Lung (tissue), 12 donors: ENCODE measurements around the gene UBXN1. TPM values are rescaled to one million over a fixed set of nuclear protein-coding genes. Genes with fewer than 3 reads are reported as not detected.
"Not testable (repeated sequence)": the region's sequence is repeated elsewhere in the genome, so short reads cannot be mapped to it uniquely, and the experiment has no call there.

Experiments used
- ATAC-seq: fragments of 200-7000 bp; cut with Tn5 transposase; one replicate; pipeline ENCODE4 v1.9.1; 2020; ENCODE audit warnings: moderate number of reproducible peaks; ENCODE audit not compliant: insufficient read depth, low FRiP score
- DNase-seq, 3 donors: peaks; one replicate each; pipeline ENCODE4 v3.0.0-alpha.2; 2013 to 2017
- H3K27ac ChIP-seq, 2 donors: one replicate each; pipeline ENCODE4 v1.5.1; 2013; ENCODE audit warnings: mild to moderate bottlenecking in 2 of 2, moderate library complexity in 2 of 2, control low read depth in 1 of 2, inconsistent platforms in 1 of 2, low read depth in 1 of 2, low read length in 1 of 2
- H3K27me3 ChIP-seq, 3 donors: one replicate each; pipeline ENCODE4 v1.5.1; 2013; ENCODE audit warnings: low read length in 2 of 3; ENCODE audit not compliant: control insufficient read depth in 3 of 3, insufficient read depth in 3 of 3
- H3K36me3 ChIP-seq, 4 donors: one replicate each; pipeline ENCODE4 v1.5.1; 2013; ENCODE audit warnings: low read length in 4 of 4, mild to moderate bottlenecking in 1 of 4, moderate library complexity in 1 of 4; ENCODE audit not compliant: control insufficient read depth in 4 of 4, insufficient read depth in 4 of 4
- H3K4me1 ChIP-seq, 5 donors: one replicate each; pipeline ENCODE4 v1.5.1; 2013; ENCODE audit warnings: low read length in 5 of 5, mild to moderate bottlenecking in 2 of 5, moderate library complexity in 1 of 5; ENCODE audit not compliant: control insufficient read depth in 5 of 5, insufficient read depth in 5 of 5
- H3K4me3 ChIP-seq: one replicate; pipeline ENCODE4 v1.5.1; 2013; ENCODE audit warnings: mild to moderate bottlenecking, control low read depth, moderate library complexity
- H3K9ac ChIP-seq, 2 donors: one replicate each; pipeline ENCODE4 v1.5.1; 2013; ENCODE audit warnings: low read length in 2 of 2, control low read depth in 1 of 2; ENCODE audit not compliant: insufficient read depth in 1 of 2
- H3K9me3 ChIP-seq, 4 donors: one replicate each; pipeline ENCODE4 v1.5.1; 2013; ENCODE audit warnings: low read length in 3 of 4, mild to moderate bottlenecking in 1 of 4, moderate library complexity in 1 of 4; ENCODE audit not compliant: control insufficient read depth in 4 of 4, insufficient read depth in 3 of 4
- CTCF ChIP-seq: IDR thresholded peaks from 2 replicates; pipeline ENCODE4 v1.5.1; 2012; ENCODE audit warnings: mild to moderate bottlenecking; ENCODE audit errors: control extremely low read depth, extremely low read depth
- WGBS, 2 donors: extraction: QIAGEN DNeasy Blood & Tissue Kit; methylation state at CpG; one replicate each; pipeline ENCODE4 v1.1.7; 2013; 5-methylcytosine and 5-hydroxymethylcytosine counted together
- polyA plus RNA-seq, 2 donors: library from polyadenylated mRNA; stranded (reverse); fragments of 200-250 nt; gene quantifications; one replicate each; pipeline ENCODE4 v1.2.1, GENCODE V29; 2013
- total RNA-seq, 2 donors: library from RNA; depleted of rRNA in 1 of 2; stranded (reverse); fragments of >200 nt in 1 of 2; gene quantifications; one replicate each; pipeline ENCODE4 v1.2.1, GENCODE V29; 2014 to 2021
- donor health status: control.
- donor health status: control.
- donor health status: Bipolar disorder and iron deficiency.
- donor health status: healthy.
- donor health status: DM: yes; HTN: yes; CAD: no.

UBXN1 gene
- total and polyA plus RNA-seq, 4 donors, result 54.8 to 168 (median 114) TPM

- Histone ChIP-seq H3K27me3 (no peaks in the 10 kb centered on the region), H3K36me3 (peaks cover 0 to 12% (median 5%) of the 10 kb centered on the region in 4 donors), H3K9me3 (no peaks in the 10 kb centered on the region), H3K4me3 (peak overlapping the region; percentile 83), H3K4me1 (peaks cover 0 to 47% (median 14%) of the 10 kb centered on the region in 5 donors), H3K27ac (peak overlapping the region; percentile 76 to 93), H3K9ac (peak overlapping the region; percentile 58 to 59)
- WGBS, 2 donors, result 52 to 58% methylated on average over 7 of the region's 7 CpGs
- ATAC-seq (no peak), DNase-seq (peak in 2 of 3 donors; percentile 11 to 16)
- no peak for TF ChIP-seq CTCF
Observed at GRCh38 chr11:62705413-62705812, 26.5 kb upstream of the UBXN1 start.

GRCh38 chr11:62703921-62704320 is 25.0 kb upstream of the UBXN1 start:
- not testable (repeated sequence) for H3K9ac ChIP-seq, ATAC-seq, H3K4me3 ChIP-seq, H3K27me3 ChIP-seq, DNase-seq, H3K27ac ChIP-seq, H3K9me3 ChIP-seq
- peaks cover 0 to 11% (median 4%) of the 10 kb centered on the region in 4 donors for H3K36me3 ChIP-seq
- 72 to 83% methylated on average over 4 of the region's 4 CpGs for WGBS, 2 donors
- H3K4me1 ChIP-seq, result peaks cover 0 to 37% (median 11%) of the 10 kb centered on the region in 5 donors

GRCh38 chr11:62702246-62702645 is 23.4 kb upstream of the UBXN1 start:
- Histone ChIP-seq H3K9me3 (no peaks in the 10 kb centered on the region), H3K4me3 (no peak overlapping the region), H3K36me3 (peaks cover 0 to 14% (median 5%) of the 10 kb centered on the region in 4 donors), H3K27ac (no peak overlapping the region), H3K27me3 (no peaks in the 10 kb centered on the region), H3K4me1 (peaks cover 0 to 20% (median 6%) of the 10 kb centered on the region in 5 donors), H3K9ac (no peak overlapping the region)
- WGBS, 2 donors, result 52 to 80% methylated on average over 11 of the region's 11 CpGs
- no peak for ATAC-seq
- no peak for TF ChIP-seq CTCF
- no peak for DNase-seq

GRCh38 chr11:62694455-62695167 is 15.7 kb upstream of the UBXN1 start:
- 46 to 60% methylated on average over 14 of the region's 14 CpGs for WGBS, 2 donors
- Histone ChIP-seq H3K4me1 (peaks cover 0 to 3% (median 0%) of the 10 kb centered on the region in 5 donors), H3K9ac (peak overlapping the region in 1 of 2 donors; percentile 9), H3K27me3 (no peaks in the 10 kb centered on the region), H3K9me3 (peaks cover 0 to 2% (median 0%) of the 10 kb centered on the region in 4 donors), H3K36me3 (peaks cover 4 to 30% (median 29%) of the 10 kb centered on the region in 4 donors), H3K4me3 (no peak overlapping the region), H3K27ac (peak overlapping the region in 1 of 2 donors; percentile 27)
- peak; percentile 72 for TF ChIP-seq CTCF
- ATAC-seq (peak; percentile 77), DNase-seq (peak; percentile 78 to 86 (median 81))

- H3K9ac ChIP-seq, ATAC-seq, H3K27ac ChIP-seq, H3K27me3 ChIP-seq, DNase-seq, H3K4me3 ChIP-seq, H3K9me3 ChIP-seq, H3K4me1 ChIP-seq: not testable (repeated sequence)
- WGBS, 2 donors, result 71 to 72% methylated on average over 4 of the region's 4 CpGs
- H3K36me3 ChIP-seq, result peaks cover 4 to 30% (median 29%) of the 10 kb centered on the region in 4 donors
Observed at GRCh38 chr11:62693624-62694023, 14.8 kb upstream of the UBXN1 start.
